NCI-H2171 (cell line): ENCODE results near the gene DLG2.
"Not testable (repeated sequence)": the region's sequence is repeated elsewhere in the genome, so short reads cannot be mapped to it uniquely, and the experiment has no call there.

ENCODE experiments used
- DNase-seq: peaks from one replicate; lab custom pipeline; 2025; lab: John Stamatoyannopoulos, UW

The DLG2 gene

DNA sequence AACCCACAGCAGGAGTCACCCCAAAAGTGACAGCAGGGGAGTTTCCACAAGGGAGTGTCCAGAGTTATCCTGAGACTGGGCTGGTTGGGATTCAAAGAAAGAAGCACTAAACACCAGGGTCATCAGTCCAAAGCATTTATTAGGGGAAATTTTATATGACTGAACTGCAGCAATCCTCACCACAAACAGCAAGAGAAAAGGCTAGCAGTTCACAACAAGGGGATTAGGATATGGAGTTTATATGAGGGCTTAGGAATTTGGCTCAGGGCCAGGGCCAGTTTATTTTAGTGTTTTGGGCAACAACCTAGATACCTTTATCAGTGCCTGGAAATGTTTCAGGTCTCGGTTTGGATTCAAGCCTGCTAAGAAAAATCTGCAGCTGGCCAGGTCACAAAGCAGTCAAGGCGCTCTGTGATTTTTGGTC is 16.1 kb upstream of the DLG2 start:
- no peak for DNase-seq

- no peak for DNase-seq
Measured at GRCh38 chr11:85634747-85635146, 7.6 kb upstream of the DLG2 start.

- DNase-seq, result no peak
Measured at GRCh38 chr11:85628771-85629341, 1.7 kb upstream of the DLG2 start.

- DNase-seq, result peak; percentile 100
Measured at GRCh38 chr11:85627998-85628770, 1.0 kb upstream of the DLG2 start, which contains the start of gene TMEM126B. TSS of gene TMEM126B (plus strand) at chr11:85628593. CDS start at chr11:85628608, 15 bp downstream.

DNA sequence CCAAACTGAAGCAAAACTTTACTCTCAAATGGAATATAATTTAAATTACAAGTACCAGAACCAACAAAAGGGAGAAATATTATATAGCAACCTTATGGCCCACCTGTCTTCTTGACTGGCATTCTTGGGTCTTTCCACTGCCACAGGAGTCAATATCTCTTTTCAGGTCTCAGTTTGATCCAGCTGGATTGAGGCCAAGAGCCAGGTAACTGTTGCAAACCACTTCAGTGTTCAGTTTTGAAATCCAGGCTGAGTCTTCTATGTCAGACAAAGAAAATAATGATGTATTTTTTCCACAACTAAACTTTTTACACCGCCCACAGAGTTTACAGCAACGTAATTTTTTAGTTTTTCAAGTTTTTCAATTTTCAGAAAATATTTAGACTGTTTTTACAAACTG is 648 bp downstream of the DLG2 start:
- no peak for DNase-seq

- no peak for DNase-seq
Measured at GRCh38 chr11:85620256-85620655, 6.9 kb downstream of the DLG2 start.

GRCh38 chr11:85619499-85619898 is 7.6 kb downstream of the DLG2 start:
- DNase-seq, result no peak

DNA sequence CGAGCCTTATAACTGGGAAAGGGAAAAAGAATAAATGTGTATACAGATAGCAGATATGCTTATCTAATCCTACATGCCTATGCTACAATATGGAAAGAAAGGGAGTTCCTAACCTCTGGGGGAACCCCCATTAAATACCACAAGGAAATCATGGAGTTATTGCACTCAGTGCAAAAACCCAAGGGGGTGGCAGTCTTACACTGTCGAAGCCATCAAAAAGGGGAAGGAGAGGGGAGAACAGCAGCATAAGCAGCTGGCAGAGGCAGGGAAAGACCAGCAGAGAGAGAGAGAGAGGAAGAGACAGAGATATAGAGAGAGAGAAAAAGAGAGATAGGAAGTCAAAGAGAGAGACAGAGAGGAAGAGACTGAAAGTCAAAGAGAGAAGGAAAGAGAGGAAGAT is 15.5 kb downstream of the DLG2 start:
- DNase-seq, result not testable (repeated sequence)

DNA sequence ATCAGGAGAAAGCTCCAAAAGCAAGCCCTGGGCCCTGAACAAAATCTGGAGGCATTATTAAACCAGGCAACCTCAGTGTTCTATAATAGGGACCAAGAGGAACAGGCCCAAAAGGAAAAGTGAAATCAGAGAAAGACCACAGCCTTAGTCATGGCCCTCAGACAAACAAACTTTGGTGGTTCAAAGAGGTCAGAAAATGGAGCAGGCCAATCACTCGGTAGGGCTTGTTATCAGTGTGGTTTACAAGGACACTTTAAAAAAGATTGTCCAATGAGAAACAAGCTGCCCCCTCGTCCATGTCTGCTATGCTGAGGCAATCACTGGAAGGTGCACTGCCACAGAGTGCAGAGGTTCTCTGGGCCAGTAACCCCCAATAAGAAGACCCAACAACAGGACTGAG is 17.9 kb downstream of the DLG2 start:
- DNase-seq, result not testable (repeated sequence)

DNA sequence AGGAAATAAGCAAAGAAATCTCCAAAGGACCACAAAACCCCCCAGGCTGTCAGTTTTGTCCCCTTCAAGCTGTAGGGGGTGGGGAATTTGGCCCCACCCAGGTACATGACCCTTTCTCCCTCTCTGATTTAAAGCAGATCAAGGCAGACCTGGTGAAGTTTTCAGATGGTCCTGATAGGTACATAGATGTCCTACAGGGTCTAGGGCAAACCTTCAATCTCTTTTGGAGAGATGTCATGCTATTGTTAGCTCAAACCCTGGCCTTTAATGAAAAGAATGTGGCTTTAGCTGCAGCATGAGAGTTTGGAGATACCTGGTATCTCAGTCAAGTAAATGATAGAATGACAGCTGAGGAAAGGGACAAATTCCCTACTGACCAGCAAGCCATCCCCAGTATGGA is 18.5 kb downstream of the DLG2 start:
- not testable (repeated sequence) for DNase-seq

DNA sequence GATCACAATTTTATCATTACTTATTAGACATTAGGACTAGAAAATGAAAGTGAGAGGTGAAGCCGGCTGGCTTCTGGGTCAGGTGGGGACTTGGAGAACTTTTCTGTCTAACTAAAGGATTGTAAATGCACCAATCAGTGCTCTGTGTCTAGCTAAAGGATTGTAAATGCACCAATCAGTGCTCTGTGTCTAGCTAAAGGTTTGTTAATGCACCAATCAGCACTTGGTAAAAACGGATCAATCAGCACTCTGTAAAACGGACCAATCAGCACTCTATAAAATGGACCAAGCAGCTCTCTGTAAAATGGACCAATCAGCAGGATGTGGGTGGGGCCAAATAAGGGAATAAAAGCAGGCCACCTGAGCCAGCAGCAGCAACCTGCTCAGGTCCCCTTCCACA is 20.9 kb downstream of the DLG2 start:
- not testable (repeated sequence) for DNase-seq

DNA sequence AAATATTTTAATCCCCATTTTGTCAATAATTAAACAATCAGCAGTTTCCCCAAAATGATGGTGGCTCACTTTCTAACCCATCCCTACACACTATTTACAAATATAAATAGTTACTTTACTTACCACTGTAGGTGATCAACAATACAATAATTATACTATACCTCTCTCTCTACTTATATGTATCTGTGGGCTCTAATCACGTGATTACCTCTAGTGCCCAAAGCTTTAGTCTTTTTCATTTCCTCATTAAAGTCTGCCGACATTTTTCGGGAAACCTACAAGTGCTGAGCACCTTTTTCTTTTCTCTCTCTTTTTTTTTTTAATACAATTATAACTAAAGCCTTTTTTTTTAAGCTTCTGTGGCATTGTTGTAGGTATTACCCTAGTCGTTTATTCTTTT is 23.9 kb downstream of the DLG2 start:
- DNase-seq, result no peak

- DNase-seq, result no peak
Measured at GRCh38 chr11:85602526-85603213, 24.5 kb downstream of the DLG2 start.

GRCh38 chr11:85599083-85599482 is 28.1 kb downstream of the DLG2 start:
- no peak for DNase-seq

DNA sequence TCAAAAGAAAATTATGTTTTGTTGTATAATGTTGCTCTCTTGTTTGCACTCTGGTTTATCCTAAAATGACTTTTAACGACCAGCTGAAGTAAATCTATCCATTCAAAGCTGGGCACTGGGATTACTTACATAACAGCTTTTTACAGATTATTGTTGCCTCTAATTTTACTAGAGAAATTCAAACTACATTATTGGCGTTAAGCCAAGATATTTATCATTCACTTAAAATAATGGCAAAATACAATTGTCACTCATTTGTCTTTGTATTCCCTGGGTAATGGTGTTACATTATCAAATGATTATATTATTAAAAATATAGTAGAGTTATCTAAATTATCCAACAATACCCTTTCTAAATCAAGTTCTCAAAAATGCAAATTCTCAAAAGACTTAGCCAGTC is 30.3 kb downstream of the DLG2 start:
- no peak for DNase-seq

- peak; percentile 72 for DNase-seq
Measured at GRCh38 chr11:85595285-85595884, 31.8 kb downstream of the DLG2 start.

GRCh38 chr11:85590848-85591483 is 36.2 kb downstream of the DLG2 start:
- DNase-seq, result peak; percentile 21

GRCh38 chr11:85589373-85589772 is 37.8 kb downstream of the DLG2 start:
- no peak for DNase-seq

GRCh38 chr11:85582111-85582510 is 45.0 kb downstream of the DLG2 start:
- no peak for DNase-seq

- DNase-seq, result no peak
Measured at GRCh38 chr11:85575388-85575787, 51.8 kb downstream of the DLG2 start.

GRCh38 chr11:85572056-85572455 is 55.1 kb downstream of the DLG2 start:
- DNase-seq, result no peak

DNA sequence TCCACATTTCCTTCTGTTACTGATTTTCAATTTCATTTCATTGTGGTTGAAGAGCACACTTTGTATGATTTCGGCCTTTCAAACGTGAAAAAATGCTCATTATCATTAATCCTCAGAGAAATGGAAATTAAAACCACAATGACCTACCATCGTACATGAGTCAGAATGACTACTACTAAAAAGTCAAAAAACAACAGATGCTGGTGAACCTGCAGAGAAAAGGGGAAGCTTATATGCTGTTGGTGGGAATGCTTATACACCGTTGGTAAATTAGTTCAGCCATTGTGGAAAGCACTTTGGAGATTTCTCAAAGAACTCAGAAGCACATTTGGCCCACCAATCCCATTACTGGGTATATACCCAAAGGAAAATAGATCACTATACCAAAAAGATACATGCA is 57.6 kb downstream of the DLG2 start:
- DNase-seq, result no peak
